Neural progenitor cell (in vitro differentiated cells): Measurements from ENCODE around the gene ANKMY1.

Experiments
- EZH2 ChIP-seq: fragments of 200-600 bp; sonication (generic); IDR thresholded peaks from 2 replicates; pipeline ENCODE4 v1.6.1; 2017; ENCODE audit warnings: antibody characterized with exemption, mild to moderate bottlenecking, moderate library complexity
- EZH2phosphoT487 ChIP-seq: fragments of 200-600 bp; sonication (generic); IDR thresholded peaks from 2 replicates; pipeline ENCODE4 v1.6.1; 2017; ENCODE audit warnings: antibody characterized with exemption
- TF ChIP-seq, protein P1 (sequence below): fragments of 200-600 bp; sonication (generic); IDR thresholded peaks from 2 replicates; pipeline ENCODE4 v1.5.1; 2017; ENCODE audit warnings: antibody characterized with exemption, mild to moderate bottlenecking

DNA sequence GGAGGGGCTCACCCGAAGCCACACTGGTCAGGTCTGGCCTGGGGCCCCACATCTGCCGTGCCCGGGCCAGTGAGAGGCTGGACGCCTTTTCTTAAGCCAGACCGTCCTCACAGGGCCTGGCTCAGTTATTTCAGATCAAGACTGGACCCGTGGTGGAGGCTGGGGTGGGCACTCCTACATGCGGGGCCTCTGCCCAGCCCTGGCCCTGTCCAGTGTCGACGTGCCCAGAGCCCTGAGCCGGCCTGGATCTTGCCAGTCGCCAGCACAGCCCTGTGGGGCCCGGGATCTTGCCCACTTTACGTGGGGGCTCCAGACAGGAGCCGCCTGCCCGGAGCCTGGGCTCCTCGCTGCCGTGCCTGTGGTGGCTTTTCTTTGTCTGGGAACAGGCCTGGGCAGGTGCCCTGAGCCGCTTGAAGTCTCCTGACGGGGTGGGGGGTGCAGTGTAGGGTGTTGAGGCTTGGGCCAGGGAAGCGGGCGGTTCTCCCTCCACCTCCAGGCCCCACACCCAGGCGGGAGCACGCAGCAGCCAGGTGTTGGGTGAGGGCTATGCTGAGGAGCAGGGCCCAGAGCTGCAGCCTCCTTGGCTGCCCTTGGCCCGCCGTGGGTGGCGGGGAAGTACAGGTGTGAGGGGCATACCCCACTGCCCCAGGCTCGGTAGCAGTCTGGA, 116.3 kb downstream of the ANKMY1 start:
- TF ChIP-seq, protein P1, sequence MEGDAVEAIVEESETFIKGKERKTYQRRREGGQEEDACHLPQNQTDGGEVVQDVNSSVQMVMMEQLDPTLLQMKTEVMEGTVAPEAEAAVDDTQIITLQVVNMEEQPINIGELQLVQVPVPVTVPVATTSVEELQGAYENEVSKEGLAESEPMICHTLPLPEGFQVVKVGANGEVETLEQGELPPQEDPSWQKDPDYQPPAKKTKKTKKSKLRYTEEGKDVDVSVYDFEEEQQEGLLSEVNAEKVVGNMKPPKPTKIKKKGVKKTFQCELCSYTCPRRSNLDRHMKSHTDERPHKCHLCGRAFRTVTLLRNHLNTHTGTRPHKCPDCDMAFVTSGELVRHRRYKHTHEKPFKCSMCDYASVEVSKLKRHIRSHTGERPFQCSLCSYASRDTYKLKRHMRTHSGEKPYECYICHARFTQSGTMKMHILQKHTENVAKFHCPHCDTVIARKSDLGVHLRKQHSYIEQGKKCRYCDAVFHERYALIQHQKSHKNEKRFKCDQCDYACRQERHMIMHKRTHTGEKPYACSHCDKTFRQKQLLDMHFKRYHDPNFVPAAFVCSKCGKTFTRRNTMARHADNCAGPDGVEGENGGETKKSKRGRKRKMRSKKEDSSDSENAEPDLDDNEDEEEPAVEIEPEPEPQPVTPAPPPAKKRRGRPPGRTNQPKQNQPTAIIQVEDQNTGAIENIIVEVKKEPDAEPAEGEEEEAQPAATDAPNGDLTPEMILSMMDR, result no peak
- TF ChIP-seq EZH2, result no peak
- TF ChIP-seq EZH2phosphoT487, result no peak
